A549 treated with Mapracorat at 1 μM for 4 hours (cell line): ENCODE results near the gene PXYLP1. TPM values are rescaled to one million over a fixed set of nuclear protein-coding genes. Genes with fewer than 3 reads are reported as not detected.

Experiments
- total RNA-seq: library from RNA; stranded (reverse); fragments of 200-300 nt; extraction: Qiagen RNA extraction; gene quantifications from 5 replicates; pipeline ENCODE4 v1.2.3, GENCODE V29; 2022

Gene PXYLP1, protein sequence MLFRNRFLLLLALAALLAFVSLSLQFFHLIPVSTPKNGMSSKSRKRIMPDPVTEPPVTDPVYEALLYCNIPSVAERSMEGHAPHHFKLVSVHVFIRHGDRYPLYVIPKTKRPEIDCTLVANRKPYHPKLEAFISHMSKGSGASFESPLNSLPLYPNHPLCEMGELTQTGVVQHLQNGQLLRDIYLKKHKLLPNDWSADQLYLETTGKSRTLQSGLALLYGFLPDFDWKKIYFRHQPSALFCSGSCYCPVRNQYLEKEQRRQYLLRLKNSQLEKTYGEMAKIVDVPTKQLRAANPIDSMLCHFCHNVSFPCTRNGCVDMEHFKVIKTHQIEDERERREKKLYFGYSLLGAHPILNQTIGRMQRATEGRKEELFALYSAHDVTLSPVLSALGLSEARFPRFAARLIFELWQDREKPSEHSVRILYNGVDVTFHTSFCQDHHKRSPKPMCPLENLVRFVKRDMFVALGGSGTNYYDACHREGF
- 12.1 to 14.5 TPM (median 13.3 TPM) in 5 replicates for total RNA-seq

DNA sequence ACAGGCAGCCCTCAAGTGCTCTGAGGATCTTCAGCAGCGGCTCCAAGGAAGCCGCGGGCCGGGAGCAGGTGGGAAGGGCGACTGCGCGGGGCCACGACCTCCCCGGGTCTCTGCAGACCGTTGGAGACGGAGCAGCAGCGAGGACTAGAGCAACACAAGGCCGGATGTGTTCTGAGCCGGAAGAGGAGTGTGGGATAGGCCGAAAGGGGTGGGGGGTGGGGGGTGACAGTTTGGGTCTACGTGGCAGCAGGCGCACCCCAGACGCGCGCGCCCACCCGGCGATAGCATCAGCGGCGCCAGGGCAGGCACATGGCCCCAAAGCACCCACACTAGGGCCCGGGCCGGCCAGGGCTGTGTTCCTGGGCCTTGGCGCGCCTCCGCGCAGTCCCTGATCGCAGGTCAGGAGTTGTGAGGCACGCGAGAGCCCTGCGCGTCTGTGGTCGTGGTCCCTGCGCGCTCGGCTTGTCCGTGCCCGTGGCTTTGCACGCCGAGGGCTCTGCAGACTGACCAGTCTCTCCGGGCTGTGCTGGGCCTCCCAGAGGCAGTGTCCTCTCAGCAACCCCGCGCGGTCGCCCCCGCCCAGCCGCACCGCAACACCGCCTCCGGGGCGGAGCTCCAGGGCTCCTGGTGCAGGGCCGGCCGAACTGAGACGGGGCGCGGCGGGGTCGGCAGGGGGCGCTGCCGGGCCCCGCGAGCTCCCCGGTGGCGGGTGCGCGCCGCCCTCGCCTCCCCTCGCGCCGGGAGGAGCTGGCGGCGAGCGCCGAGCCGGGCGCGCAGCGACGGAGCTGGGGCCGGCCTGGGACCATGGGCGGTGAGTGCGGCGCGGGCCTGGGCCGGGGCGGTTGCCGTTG lies at the start of gene PXYLP1:
Gene PXYLP1 (plus strand): TSS at position 725 of the 851 bp plus-strand sequence. CDS start 28,351 bp downstream, outside the sequence.

Other genes starting within 250 kb of the PXYLP1 start
- gene SPSB4, start 180.5 kb upstream of the PXYLP1 start, total RNA-seq, result 0.07 to 0.21 TPM (median 0.12 TPM) in 5 replicates
- gene ZBTB38, start 136.7 kb downstream of the PXYLP1 start, total RNA-seq, result 57.7 to 94.9 TPM (median 79.1 TPM) in 5 replicates